ELR (cell line): ENCODE results near the gene OCIAD1.
"Not testable (repeated sequence)": the region's sequence is repeated elsewhere in the genome, so short reads cannot be mapped to it uniquely, and the experiment has no call there.

Source experiments
- DNase-seq: peaks from one replicate; pipeline ENCODE4 v3.0.0-alpha.2; 2015; ENCODE audit warnings: low read depth

The OCIAD1 gene

DNA sequence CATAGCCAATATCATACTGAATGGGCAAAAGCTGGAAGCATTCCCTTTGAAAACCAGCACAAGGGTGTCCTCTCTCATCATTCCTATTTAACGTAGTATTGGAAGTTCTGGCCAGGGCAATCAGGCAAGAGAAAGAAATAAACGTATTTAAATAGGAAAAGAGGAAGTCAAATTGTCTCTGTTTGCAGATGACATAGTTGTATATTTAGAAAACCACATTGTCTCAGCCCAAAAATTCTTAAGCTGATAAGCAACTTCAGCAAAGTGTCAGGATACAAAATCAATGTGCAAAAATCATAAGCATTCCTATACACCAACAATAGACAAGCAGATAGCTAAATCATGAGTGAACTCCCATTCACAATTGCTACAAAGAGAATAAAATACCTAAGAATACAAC, 9.5 kb upstream of the OCIAD1 start:
- DNase-seq, result not testable (repeated sequence)

DNA sequence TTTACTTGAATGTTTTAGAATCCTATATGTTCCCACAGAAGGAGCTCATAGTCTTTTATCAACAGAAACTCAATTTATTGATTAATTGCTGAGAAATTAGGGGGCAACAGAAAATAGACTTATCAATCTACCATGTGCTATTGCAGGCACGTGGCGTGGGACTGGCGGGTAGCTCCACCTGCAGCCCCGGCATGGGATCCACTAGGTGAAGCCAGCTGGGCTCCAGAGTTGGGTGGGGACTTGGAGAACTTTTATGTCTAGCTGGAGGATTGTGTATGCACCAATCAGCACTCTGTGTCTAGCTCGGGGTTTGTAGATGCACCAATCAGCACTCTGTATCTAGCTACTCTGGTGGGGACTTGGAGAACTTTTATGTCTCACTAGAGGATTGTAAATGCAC, 3.3 kb upstream of the OCIAD1 start:
- DNase-seq, result no peak

DNA sequence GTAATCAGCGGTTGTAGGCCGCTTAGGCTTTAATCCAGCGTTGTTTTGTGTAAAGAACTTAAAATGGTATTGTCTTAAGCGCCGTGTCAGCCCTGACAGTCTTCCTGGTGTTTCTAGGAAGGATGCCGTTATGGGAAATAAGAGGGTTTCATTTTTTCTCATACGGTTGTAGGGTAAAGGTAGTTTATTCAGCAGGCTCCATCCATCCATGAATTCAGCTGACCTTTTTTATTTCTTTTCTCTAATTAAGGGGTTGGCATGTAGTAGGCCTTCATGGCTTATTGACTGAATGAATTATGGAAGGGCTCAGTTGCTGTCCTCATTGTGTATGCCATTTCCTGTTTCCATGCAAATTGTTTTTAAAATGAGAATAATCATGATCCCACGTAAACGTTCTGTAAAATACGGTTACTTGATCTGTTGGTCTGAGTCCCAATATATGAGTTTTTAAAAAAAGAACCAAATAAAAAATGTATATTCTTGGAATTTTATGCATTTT, 693 bp downstream of the OCIAD1 start:
- DNase-seq, result peak; percentile 29

DNA sequence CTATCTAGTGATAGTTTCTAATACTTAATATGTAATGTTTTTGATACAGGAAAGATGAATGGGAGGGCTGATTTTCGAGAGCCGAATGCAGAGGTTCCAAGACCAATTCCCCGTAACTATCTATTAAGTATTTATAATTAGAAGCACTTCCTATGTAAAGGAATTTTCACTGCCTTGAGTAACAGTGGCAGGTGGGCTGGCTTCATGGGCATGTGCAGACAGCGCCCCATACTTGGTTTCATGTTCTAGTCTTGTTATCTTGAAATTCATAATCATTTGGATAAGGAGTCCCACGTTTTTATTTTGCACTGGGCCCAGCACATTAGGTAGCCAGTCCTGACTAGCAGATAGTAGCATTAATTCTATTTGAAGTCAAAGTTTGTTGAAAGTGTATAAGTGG, 1.7 kb downstream of the OCIAD1 start:
- DNase-seq, result no peak

DNA sequence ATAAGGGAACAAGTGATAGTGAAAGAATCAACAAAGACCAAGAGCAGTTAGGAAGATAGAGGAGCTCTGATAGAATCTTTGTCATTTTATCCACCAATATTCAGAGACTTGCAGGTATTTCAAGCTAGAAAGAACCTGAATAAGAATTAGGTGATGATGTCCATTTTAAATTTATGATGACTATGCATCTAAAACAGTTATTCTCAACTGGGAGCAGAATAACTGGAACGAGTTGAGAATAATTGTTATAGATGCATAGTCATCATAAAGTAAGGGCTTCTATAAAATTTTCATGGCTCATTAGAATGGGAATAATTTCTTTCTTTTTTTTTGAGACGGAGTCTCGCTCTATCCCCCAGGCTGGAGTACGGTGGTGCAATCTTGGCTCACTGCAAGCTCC, 5.8 kb downstream of the OCIAD1 start:
- no peak for DNase-seq

DNA sequence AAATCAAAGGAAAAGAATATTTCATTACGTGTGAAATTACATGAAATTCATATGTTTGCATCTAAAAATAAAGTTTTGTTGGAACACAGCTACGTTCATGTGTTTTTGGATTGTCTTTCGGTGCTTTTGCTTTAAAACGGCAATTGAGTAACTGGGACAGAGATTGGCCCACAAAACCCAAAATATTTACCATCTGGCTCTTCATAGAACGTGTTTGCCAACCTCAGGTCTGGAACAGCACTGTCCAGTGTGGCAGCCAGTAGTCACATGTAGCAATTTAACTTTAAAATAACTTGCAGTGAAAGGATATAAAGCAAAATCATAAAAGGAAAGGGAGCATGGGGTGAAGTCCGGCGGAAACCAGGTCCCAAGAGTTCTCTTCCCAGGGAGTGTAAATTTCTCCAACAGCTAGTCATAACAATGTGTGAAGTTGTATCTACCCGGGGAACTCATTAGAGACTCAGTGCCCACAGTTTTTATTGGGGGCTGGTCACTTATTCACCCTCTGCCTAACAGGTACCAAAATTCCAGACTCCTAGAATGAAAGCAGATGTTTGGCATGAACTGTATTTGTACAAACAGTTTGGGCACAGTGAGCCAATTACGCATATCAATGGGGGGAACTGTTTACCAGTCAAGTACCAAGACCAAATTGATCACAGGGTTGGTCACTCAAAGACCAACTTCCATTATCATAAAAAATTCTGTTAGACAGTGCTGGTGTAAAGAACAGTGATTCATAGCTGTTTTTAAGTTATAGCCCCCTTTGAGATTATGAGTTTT, 10.3 kb downstream of the OCIAD1 start:
- DNase-seq, result no peak

DNA sequence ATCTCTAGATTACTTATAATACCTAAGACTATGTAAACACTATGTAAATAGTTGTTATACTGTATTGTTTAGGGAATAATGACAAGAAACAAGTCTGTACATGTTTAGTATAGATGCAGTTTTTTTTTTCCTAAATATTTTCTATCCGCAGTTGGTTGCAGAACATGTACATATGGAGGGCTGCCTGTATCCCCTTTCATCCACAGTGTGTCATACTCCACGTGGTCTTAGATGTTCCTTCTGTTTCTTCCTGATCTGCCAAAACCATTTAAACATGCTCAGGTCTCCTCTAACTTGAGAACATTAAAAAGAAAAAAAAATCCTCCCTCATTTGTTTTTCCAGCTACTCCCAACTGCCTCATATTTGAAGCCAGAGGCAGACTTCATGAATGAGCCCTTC, 14.0 kb downstream of the OCIAD1 start:
- no peak for DNase-seq

DNA sequence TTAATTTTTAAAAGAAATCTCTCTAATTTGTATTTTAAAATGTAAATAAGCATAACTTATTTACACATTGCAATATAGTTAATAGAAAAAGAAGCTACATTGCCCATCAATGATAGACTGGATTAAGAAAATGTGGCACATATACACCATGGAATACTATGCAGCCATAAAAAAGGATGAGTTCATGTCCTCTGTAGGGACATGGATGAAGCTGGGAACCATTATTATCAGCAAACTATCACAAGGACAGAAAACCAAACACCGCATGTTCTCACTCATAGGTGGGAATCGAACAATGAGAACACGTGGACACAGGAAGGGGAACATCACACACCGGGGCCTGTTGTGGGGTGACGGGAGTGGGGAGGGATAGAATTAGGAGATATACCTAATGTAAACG, 17.9 kb downstream of the OCIAD1 start:
- not testable (repeated sequence) for DNase-seq

DNA sequence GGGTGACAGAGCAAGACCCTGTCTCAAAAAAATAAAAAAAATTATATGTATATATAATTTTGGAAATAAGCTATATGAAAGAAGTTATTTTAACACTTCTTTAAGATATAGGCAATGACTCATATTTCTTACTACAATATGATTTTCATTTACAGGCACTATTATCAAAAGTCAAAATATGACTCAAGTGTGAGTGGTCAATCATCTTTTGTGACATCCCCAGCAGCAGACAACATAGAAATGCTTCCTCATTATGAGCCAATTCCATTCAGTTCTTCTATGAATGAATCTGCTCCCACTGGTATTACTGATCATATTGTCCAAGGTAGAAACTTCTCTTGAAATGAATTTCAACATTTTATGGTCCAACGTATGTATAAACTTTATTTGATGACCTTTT, 20.8 kb downstream of the OCIAD1 start:
- DNase-seq, result no peak

DNA sequence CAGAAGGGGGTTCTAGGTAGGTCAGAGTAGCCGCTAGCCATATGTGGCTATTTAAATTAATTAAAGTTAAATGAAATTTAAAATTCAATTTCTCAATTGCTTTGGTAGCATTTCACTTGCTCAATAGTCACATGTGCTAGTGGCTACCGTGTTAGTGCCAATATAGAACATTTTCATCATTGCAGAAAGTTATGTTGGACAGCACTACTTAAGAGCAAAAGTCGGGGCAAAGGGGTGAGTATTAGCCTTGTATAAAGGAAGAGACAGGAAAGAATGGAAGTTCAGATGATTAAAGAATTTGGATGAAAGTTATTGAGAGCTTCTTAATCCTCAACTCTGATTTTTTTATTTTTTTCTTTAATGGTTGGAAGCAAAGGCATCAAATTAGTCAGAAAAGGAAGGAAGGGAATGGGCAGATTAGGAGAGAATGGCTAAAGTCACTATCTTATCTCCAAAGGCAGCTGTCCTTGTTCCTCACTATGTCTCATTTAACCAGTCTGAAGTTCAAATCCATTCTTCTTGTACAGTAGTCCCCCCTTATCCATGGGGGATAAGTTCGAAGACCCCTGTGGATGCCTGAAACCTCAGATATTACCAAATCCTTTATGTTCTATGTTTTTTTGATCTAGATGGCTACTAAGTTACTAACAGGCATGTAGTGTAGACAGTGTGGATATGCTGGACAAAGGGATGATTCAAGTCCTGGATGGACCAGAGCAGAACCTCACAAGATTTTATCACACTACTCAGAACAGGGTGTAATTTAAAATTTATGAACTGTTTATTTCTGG, 22.9 kb downstream of the OCIAD1 start:
- DNase-seq, result no peak

DNA sequence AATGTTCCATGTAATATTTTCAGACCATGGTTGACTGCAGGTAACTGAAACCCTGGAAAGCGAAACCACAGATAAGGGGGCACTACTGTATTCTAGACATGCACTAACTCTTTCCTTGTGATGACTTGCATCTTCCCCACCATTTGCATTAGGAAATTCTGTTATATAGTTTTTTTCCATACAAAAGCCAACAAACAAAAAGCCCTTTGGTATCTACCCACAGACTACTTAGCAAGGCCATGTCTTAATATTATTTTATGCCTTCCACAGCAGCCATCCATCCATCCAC, 23.5 kb downstream of the OCIAD1 start:
- no peak for DNase-seq

DNA sequence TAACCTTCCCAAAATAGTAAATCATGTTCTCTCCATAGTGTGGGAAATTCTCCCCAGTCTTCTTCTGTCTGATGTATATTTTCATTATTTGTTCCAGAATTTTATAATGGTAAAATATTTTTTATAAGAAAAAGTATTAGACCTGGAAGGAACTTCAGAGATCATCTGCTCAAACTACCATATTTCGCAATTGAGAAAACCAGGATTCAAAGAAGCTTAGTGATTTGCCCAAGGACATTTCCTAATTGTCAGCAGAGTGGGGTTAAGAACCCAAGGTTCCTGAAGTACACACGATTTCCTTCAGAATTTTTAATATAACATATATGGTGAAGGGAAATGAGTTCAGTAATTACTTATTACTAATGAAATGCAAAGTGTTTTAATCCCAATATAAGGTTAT, 24.1 kb downstream of the OCIAD1 start:
- no peak for DNase-seq

DNA sequence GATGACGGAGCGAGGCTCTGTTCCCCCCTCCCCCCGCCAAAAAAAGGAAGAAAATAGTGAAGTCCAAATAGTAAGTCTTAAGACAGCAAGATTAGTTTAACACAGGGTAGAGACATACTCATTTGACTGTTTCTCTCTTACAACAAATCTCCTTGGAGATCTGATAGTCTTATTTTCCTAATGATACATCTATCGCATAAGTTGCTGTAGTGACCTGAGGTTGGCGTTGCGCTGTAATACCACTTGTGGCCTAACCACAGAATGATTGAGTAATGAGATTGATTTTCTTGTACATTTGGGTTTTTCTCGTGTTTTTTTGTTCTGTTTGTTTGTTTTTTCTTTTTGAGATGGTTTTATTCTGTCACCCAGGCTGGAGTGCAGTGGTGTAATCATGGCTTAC, 27.2 kb downstream of the OCIAD1 start:
- peak; percentile 11 for DNase-seq

DNA sequence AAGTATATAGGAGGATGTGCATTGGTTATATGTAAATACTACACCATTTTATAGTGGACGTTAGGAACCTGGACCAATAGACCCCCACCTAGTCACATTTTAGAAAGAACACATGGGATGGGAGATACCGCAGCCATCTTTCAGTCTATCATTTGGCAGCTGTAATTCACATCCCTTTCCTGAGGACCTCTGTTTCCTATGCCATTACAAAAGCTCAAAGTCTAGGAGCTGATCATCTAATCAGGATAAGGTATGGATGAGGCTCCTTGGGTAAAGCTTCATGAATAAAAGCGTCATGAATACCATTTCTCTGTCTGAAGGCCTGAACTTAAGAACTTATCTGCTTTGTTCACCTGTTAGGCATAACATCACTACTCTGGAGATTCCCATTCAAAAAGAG, 31.1 kb downstream of the OCIAD1 start:
- DNase-seq, result no peak

DNA sequence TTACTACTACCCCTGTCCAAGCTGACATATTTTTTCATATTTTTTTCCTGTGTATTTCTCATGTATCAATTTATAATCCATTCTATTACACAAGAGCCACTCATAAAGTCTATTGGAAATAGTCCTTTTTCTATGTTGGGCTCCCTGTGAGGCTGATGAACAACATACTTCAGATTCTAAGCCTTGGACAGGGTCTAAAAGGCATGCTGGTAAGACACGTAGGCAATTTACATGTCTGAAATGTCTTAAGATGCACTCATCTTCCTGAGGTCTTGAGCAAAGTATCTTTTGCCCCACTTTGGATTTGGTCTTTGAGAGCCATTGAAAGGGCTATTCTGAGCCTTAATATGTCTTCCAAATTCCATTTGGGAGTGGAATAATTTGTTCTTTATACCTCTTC, 31.8 kb downstream of the OCIAD1 start:
- no peak for DNase-seq

DNA sequence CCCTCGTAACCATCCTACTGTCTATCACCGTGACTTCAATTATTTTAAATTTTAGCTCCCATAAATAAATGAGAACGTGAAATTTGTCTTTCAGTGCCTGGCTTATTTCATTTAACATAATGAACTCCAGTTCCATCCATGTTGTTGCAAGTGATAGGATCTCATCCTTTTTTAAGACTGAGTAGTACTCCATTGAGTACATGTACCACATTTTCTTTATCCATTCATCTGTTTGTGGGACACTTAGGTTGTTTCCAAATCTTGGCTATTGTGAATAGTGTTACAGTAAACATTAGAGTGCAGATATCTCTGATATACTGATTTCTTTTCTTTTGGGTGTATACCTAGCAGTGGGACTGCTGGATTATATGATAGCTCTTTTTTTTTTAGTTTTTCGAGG, 32.8 kb downstream of the OCIAD1 start:
- no peak for DNase-seq

DNA sequence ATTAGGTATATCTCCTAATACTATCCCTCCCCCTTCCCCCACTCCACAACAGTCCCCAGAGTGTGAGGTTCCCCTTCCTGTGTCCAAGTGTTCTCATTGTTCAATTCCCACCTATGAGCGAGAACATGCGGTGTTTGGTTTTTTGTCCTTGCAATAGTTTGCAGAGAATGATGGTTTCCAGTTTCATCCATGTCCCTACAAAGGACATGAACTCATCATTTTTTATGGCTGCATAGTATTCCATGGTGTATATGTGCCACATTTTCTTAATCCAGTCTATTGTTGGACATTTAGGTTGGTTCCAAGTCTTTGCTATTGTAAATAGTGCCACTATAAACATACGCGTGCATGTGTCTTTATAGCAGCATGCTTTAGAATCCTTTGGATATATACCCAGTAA, 33.8 kb downstream of the OCIAD1 start:
- DNase-seq, result not testable (repeated sequence)

DNA sequence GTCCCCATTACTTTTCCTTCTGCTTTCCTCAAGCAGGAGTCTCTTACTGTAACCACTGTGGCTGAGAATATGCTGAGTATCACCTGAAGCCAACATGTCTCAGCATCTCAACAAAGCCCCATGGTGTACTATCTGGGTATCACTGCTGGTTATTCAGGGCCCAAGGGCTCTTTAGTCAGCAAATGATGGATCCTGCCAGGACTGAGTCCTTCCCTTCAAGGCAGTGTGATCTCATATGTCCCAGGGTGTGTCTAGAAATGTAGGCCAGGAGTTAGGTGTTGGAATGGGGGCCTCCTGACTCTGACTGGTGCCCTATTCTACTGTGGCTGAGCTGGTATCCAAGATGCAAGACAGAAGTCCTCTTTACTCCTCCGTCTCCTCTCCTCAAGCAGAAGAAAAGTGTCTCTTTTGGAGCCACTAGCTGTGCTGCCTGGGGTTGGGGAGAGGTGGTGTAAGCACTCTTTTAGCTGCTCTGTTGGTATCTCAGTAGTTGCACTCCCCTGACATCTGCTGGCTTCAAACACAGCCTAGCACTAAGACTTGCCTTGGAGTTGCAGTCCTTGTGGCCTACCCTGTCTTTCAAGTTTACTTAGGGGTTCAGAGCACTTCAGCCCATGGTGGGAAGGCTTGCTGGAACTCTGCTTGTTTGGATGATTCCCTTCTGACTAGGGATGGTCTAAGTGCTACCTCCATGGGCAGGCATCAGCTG, 47.1 kb downstream of the OCIAD1 start:
- no peak for DNase-seq

DNA sequence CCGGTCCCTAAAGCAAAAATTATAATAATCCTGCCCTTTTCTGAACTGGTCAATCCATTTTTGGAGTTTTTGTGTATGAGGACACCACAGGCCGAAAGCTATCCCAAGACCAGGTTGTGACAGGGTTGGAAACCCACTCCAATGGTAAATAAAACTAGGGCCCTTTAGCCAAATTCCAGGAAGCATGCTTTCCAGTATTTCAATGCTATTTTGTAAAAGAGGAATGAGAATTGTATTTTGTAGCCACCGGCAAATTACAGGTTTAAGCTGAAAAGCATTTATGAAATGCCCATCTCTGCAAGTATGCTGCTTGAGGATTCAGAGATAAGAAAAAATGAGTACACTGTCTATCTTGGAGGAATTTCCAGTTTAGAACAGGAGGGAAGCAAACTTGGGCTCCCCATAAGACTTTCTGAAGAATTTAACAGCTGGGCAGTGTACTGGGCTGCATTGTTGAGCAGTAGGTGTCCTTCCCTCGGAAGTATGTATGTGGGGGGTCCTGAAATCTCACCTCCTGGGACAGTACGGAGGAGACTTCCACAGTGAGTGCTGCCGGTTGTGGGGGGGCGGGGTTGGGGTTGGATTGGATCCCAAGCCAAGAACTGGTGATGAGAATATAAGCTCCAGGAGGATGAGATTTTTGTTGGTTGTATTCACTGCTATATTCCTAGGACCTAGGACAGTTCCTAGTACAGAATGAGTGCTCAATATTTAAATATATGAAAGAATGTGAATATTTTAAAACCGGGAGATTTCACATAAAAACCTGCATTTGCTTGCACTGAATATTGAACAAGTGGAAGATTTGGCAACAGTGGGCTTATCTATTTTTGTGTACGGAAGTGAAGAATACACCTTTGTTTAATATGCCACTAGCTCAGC, 48.9 kb downstream of the OCIAD1 start:
- no peak for DNase-seq

DNA sequence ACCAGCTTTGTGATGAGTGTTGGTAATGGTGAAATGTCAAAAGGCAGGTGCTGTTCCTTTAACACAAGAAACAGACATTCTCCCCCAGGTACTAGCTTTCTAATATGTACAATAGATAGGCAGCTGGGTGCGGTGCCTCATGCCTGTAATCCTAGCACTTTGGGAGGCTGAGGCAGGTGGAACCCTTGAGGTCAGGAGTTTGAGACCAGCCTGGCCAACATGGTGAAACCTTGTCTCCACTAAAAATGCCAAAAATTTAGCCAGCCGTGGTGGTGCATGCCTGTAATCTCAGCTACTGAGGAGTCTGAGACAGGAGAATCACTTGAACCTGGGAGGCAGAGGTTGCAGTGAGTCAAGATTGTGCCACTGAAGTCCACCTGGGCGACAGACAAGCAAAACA, 50.8 kb downstream of the OCIAD1 start:
- DNase-seq, result not testable (repeated sequence)

DNA sequence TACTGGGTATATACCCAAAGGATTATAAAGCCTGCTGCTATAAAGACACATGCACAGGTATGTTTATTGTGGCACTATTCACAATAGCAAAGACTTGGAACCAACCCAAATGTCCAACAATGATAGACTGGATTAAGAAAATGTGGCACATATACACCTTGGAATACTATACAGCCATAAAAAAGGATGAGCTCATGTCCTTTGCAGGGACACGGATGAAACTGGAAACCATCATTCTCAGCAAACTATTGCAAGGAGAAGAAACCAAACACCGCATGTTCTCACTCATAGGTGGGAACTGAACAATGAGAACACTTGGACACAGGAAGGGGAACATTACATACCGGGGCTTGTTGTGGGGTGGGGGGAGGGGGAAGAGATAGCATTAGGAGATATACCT, 58.9 kb downstream of the OCIAD1 start:
- not testable (repeated sequence) for DNase-seq

DNA sequence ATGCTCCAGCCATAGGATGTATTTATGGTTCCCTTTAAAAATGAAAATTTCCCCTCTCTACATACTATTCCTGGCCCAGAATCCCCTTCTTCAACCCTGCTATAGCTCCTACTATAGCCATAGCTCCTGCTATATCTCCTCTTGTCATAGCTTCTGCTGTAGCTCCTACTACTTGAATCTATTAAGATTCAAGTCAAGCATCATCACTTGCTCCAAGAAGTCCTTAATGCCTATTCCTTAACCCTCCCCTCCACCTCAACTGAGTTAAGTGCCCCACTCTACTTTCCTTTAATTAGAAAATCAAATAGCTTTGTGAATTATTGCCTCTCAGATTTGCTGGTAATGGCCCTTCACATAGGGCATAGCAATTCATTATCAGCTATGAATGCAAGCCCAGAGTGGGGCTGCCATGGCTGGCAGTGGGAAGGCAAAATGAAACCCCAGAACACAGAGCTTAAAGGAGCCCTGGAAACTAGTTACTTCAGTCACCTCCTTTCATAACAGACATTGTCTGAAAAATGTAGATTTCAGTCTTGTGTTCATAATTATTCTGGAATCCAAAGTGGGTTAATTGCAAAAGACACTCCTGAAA, 60.2 kb downstream of the OCIAD1 start:
- DNase-seq, result no peak
